SU-DHL-6 (cell line): ENCODE results near the gene RELN.

Experiments used
- EZH2phosphoT487 ChIP-seq: fragments of 200-600 bp; sonication (generic), shearing (Covaris generic); conservative IDR thresholded peaks from 2 replicates; pipeline ENCODE4 v1.6.1; 2018; ENCODE audit warnings: mild to moderate bottlenecking, antibody characterized with exemption, low read length, moderate library complexity, mixed read lengths
- TF ChIP-seq, protein P1 (sequence below): fragments of 200-600 bp; sonication (generic); IDR thresholded peaks from one replicate; pipeline ENCODE4 v1.5.1; 2017; ENCODE audit warnings: antibody characterized with exemption, mild to moderate bottlenecking, low read length, moderate library complexity; ENCODE audit not compliant: insufficient read depth, poor library complexity, severe bottlenecking

DNA sequence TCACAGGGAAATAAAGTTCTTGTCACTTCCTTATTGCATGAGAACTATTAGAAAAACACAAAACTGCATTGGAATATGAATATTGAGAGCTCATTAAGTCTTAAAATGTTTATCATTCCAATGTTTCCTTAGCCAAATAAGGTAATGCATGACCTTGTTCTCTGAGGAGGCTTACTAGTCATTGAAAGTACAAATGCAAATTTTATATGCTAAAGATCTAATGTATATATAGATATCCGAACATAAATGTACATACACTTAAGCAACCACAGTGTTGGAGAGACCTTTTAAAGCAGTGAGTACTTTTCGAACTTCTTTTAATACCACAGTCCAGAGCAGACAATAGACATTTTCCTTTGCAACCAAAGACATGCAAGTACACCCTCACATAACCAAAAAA lies 96.1 kb downstream of the RELN start:
- TF ChIP-seq, protein P1, sequence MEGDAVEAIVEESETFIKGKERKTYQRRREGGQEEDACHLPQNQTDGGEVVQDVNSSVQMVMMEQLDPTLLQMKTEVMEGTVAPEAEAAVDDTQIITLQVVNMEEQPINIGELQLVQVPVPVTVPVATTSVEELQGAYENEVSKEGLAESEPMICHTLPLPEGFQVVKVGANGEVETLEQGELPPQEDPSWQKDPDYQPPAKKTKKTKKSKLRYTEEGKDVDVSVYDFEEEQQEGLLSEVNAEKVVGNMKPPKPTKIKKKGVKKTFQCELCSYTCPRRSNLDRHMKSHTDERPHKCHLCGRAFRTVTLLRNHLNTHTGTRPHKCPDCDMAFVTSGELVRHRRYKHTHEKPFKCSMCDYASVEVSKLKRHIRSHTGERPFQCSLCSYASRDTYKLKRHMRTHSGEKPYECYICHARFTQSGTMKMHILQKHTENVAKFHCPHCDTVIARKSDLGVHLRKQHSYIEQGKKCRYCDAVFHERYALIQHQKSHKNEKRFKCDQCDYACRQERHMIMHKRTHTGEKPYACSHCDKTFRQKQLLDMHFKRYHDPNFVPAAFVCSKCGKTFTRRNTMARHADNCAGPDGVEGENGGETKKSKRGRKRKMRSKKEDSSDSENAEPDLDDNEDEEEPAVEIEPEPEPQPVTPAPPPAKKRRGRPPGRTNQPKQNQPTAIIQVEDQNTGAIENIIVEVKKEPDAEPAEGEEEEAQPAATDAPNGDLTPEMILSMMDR: no peak
- no peak for TF ChIP-seq EZH2phosphoT487
